HG03558 (cell line): ENCODE data around the gene NUPR2.
"Not testable (repeated sequence)": the region's sequence is repeated elsewhere in the genome, so short reads cannot be mapped to it uniquely, and the experiment has no call there.

Experiments
- ATAC-seq: cut with Tn5 transposase; IDR thresholded peaks from one replicate; pipeline ENCODE4 v1.9.1; 2021; ENCODE audit warnings: moderate number of reproducible peaks; ENCODE audit not compliant: unreplicated experiment; ENCODE audit errors: extremely low read depth

Gene NUPR2, protein sequence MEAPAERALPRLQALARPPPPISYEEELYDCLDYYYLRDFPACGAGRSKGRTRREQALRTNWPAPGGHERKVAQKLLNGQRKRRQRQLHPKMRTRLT

DNA sequence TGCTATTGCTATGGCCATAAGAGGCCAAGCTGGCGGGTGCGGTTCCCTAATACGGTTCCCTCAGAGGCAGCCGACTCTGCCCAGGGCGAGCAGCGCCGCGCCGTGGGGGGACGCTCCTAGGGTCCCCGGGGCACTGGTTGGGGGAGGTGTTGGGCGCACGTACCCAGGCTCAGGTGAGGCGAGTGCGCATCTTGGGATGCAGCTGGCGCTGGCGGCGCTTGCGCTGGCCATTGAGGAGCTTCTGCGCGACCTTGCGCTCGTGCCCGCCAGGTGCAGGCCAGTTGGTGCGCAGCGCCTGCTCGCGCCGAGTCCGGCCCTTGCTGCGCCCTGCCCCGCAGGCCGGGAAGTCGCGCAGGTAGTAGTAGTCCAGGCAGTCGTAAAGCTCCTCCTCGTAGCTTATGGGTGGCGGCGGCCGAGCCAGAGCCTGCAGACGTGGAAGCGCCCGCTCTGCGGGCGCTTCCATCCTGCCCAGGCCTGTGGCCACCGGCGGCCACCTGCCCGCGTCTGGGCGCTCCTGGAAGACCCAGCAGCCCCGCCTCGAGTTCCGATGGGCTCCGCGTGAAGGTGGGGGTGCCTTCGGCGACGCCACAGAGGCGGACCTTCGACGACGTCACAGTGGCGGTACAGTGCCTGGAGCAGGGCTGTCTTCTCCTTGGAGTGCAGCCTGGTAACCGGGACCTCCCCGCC, at the start of gene NUPR2:
Gene NUPR2, minus strand, starts transcription at position 566 of the 687 bp plus-strand sequence. Its CDS starts 103 bp downstream, at position 463.
- no peak for ATAC-seq

DNA sequence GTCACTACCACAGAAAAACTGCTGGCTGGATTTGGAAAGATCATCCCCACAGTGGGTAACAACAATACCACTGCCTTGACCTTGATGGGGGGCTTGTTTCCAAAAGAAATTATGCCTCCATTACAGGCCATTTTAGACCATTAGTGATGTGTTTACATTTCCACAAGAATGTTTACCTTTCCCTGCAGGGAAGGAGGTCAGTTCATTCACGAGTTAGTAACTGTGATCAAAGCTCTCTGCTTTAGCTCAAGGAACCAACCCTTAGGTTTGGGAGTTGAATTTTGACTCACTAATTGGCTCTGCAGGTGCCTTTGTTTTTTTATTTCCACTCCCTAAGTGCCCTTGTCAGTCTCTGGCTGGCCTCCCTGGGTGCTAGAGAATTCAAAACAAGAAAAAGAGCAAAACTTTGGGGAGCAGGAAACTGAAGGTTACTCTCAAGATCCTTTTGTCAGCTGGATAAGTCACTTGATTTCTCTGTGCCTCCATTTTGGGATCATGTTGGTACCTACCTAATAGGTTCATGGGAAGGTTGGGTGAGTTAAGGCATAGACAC, 41.1 kb upstream of the NUPR2 start:
- ATAC-seq, result no peak

DNA sequence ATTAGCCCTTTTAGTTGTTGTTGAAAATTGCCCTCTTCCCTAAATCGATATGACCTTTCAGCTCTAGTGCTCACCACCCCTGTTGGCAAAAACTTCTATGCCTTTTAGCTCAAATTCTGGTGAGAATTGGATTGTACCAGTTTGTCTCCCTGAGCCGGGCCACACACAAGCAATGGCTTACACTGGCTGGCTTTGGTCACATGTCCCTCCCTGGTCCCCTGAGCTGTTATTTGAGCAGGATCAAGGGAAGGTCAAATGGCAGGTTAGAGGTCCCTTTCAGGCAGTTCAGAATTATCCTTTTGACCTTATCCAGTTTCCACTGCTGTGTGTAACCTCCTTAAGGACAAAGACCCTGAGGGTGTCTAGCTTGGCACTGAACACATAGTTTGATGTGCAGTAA, 14.8 kb upstream of the NUPR2 start:
- not testable (repeated sequence) for ATAC-seq

DNA sequence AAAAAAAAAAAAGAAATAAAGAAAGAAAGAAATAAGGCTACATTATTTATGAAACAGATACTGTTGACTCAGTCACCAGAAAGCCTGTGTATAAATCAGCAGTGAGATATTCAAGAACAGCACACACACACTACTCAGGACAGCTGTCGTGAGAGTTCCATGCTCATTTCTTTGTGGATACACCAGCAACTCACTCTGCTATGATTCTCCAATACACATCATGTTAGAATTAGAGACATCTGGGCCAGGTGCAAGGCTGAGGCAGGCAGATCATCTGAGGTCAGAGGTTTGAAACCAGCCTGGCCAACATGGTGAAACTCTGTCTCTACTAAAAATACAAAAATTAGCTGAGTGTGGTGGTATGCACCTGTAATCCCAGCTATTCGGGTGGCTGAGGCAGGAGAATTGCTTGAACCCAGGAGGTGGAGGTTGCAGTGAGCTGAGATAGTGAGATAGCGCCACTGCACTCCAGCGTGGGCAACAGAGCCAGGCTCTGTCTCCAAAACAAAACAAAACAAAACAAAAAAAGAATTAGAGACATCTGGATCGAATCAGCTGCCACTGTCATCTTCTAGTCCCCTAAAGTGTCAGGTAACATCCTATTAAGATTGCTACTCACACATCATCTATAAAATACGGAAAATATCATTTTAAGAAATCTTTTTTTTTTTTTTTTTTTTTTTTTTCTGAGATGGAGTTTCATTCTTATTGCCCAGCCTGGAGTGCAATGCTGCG, 11.2 kb upstream of the NUPR2 start:
- ATAC-seq, result no peak

DNA sequence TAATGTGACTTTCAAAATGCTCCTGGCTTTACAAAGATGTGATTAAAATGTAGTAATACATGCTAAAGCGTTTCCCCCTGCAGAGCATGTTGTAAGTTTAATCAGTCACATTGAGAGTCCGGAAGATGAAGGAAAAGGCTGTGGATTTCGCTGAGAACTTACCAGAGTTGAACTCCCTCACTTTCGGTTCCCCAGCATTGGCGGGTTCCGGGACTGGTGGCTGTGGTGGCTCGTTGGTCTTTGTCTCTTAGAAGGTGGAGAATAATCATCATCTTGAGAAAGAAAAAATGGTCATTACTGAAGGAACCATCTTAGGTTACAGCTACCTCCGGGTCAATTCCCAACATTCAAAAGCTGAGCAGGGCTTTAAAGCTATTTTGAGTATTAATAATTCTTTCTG, 9.6 kb upstream of the NUPR2 start:
- no peak for ATAC-seq

DNA sequence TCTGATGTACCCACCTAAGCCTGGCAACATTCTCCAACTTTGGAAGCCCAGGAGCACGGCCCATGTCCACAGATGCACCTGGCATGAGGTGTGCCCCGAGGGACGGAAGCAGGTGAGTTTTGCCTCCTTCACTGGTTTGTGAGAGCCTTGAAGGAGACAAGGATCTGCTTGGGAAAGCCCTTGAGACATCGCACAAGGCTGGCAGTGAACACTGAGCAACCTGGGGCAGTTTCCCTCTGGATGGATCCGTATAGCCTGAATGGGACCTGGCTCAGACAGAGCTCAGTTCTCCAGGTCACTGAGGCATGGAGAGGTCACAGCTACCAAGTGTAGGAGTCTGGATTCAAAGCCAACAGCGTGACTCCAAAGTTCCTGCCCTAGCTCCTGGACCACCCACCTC, 8.8 kb upstream of the NUPR2 start:
- ATAC-seq, result no peak

DNA sequence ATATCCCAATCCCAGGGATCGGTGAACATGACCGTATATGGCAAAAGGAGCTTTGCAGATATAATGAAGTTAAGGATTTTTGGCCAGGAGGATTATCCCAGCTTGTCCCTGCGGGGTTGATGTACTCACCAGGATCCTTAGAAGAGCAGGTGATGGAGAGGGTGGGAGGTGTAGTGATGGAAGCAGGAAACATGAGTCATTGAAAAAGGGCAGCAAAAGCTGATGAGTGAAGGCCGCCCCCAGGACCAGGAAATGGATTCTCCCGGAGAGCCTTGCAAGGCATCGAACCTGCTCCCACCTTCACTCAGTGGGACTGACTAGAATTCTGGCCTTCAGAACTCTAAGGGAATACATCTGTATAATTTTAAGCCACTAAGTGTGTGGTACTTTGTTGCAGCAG, 5.2 kb upstream of the NUPR2 start:
- ATAC-seq, result no peak

DNA sequence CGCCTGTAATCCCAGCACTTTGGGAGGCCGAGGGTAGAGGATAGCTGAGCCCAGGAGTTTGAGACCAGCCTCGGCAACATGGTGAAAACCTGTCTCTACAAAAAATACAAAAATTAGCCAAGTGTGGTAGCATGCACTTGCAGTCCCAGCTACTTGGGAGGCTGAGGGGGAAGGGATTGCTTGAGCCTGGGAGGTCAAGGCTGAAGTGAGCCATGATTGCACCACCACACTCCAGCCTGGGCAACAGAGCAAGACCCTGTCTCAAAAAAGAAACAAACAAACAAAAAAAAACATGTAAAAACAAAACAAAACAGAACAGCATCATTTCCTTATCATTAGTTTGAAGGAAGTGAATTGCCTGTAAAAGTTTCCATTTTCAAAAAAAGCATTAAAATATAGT, 4.0 kb downstream of the NUPR2 start:
- ATAC-seq, result not testable (repeated sequence)

DNA sequence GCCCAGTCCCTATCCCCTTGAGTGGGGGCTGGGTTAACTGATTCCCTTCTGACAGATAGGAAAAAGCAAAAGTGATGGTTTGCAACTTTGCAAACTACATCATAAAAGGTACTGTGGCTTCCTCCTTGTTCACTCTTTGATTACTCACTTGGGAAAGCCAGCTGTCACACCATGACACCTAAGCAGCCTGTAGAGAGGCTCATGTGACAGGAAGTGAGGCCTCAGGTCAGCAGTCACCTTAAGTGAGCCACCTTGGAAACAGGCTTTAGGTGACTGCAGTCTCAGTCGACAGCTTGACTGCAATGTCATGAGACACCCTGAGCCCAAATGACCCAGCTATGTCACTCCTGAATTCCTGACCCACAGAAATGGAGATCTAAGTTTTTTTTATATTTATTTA, 5.6 kb downstream of the NUPR2 start:
- ATAC-seq, result no peak

DNA sequence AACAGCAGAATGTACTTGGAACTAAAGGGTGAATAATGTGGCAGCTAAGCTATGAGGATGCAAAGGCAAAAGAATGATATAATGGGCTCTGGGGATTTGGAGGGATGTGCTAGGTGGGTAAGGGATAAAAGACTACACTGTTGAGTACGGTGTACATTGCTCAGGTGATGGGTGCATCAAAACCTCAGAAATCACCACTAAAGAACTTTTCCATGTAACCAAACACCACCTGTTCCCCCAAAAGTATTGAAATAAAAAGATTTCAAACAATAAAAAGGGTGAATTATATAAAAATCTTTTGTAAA, 8.3 kb downstream of the NUPR2 start:
- no peak for ATAC-seq

DNA sequence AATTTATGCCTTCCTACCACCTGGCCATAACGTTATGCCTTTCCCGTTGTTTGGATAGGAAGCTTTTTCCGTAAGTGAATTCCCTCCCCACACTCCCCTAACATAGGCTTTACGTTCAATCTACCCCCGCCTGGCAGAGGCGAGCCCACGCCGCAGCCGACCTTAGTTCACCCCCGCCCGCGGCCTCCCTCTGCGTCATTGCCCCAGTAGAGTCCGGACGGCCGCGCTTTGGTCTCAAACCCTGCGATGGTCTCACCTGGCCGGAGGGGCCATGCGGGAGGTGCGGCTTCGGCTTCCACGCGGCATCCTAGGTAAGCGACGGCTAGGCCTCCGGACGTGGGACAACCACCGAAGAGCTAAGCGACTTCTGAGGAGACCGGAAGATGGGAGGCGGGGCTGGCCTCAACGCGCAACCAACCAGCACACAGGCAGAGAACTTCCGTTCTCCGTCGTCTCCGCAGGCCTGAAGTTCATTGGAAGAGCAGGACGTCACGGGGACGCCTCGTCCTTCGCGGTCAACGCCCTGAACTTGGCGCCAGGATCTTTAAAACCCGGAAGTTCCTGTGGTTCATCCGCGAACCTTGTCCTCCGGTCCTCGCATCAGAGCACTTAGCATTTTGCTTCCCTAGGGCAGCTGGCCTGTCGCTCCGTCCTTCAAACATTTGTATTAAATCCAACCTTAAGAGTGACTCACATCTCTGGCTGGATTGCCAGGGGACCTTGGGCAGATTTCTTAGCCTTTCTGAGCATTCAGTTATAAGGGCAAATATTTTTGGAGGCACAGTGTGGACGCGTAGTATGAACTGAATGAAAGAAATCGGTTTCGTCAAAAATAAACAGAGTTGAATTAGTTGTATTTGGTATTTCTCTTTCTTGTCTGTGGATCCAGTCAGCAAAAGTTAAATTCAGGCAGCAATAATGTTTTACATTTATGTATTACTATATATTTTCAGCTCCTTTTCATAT, 9.8 kb downstream of the NUPR2 start, which contains the start of gene CHCHD2:
Gene CHCHD2, minus strand, starts transcription at position 369 of the 966 bp plus-strand sequence. Its CDS starts 63 bp downstream, at position 306.
- ATAC-seq, result peak; percentile 99

DNA sequence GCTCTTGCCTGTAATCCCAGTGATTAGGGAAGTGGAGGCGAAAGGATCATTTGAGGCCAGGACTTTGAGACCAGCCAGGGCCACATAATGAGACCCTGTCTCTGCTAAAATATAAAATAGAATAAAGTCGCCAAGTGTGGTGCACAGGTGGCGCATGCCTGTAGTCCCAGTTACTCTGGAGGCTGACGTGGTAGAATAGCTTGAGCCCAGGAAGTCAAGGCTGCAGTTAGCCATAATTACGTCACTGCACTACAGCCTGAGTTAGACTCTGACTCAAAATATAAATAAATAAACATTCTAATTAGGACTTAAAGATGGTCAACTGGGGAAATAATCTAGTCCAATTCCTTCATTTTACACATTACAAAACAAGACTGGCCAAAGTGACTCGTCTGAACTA, 10.7 kb downstream of the NUPR2 start:
- ATAC-seq, result no peak

DNA sequence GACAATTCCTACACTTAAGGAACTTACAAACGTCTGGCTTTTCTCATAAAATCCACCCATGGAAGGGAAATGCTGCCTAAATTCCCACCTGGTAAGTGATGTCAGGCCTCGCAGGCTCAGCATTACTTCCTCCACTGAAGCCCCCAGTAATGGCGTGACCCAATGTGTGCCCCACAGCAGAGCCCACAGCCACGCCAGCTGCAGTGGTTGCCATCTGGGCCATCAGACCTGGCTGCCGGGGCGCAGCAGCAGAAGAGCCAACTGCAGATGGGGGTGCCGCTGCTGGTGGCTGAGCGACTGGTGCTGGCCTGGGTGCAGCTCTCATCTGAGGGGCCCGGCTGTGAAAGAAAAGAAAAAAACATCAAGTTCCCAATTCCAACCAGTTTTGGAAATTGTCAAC, 12.1 kb downstream of the NUPR2 start:
- ATAC-seq, result not testable (repeated sequence)

DNA sequence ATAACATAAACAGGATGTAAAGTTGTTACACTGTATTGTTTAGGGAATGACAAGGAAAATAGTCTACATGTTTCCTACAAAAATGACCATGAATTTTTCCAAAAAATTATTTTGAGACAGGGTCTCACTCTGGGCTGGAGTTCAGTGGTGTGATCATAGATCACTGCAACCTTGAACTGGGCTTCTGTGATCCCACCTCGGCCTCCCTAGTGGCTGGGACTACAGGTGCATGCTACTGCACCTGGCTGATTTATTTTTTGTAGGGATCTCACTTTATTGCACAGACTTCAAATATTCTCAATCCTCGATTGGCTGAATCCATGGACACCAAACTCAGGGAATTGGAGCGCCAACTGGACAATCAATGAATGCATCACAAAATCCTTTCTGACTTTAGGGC, 16.6 kb downstream of the NUPR2 start:
- no peak for ATAC-seq

DNA sequence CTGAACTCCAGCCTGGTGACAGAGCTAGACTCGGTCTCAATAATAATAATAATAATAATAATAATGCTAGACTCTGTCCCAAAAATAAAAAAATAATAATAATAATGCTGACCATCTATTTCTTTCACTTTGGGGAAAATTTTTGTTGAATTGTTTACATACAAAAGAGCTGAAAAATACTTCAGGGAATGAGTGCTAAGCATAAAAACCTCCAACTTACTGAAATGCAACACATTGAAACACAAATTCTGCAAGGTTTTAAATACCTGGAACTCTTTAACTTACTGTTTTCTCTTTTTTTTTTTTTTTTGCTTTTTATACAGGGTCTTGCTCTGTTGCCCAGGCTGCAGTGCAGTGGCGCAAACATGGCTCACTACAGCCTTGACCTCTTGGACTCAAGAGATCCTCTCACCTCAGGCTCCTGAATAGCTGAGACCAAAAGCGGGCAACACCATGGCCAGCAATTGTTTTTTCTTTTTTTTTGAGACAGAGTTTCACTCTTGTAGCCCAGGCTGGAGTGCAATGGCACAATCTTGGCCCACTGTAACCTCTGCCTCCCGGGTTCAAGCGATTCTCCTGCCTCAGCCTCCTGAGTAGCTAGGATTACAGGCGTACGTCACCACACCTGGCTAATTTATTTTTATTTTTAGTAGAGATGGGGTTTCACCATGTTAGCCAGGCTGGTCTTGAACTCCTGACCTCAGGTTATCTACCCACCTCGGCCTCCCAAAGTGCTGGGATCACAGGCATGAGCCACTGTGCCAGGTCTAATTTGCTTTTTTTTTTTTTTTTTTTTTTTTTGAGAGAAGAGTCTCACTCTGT, 17.8 kb downstream of the NUPR2 start:
- ATAC-seq, result not testable (repeated sequence)

DNA sequence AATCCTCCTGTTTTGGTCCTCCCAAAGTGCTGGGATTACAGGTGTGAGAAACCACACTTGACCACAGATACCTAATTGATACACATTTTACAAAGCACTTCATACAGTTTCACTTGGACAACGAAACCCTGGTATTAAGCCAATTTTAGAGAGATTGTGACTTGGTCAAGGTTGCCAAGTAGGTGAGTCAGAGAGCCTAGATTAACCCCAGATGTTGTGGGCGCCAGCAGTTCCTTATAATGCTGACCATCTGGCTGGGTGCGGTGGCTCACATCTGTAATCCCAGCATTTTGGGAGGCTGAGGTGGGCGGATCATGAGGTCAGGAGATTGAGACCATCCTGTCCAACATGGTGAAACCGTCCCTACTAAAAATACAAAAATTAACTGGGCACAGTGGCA, 18.5 kb downstream of the NUPR2 start:
- ATAC-seq, result no peak

DNA sequence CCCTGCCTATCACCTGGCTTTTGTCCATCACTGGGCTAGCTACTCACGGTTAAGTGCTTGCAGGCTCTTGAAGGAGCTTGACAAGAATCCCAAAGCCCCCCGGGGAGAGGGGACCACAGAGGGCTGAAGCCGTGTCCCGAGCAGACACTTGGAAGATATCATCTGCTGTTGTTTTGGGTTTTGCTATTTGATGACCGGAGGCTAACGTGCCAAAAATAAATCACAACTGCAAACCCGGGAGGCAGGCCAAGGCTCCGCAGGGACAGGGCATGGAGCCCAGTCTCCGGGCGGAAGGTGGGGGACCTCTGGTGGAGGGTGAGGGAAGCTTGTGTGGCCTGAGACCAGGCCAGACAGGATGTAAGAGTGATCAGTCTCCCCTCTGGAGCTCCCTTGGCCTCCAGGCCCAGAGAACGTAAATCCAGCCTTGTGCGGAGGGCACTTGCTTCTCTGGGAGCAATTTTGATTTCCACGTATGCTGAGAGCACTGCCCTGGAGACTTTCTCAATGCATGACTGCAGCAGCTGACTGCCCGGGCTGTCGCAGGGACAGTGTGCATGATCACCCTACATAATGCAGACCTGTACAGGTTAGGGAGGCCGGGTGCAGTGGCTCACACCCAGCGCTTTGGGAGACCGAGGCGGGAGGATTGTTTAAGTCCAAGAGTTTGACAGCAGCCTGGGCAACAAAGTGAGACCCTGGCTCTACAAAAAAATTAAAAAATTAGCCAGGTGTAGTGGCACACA, 23.3 kb downstream of the NUPR2 start, which contains the start of gene PHKG1:
Gene PHKG1, minus strand, starts transcription at position 164 of the 743 bp plus-strand sequence. CDS start 4,011 bp downstream, outside the sequence.
- ATAC-seq, result no peak

DNA sequence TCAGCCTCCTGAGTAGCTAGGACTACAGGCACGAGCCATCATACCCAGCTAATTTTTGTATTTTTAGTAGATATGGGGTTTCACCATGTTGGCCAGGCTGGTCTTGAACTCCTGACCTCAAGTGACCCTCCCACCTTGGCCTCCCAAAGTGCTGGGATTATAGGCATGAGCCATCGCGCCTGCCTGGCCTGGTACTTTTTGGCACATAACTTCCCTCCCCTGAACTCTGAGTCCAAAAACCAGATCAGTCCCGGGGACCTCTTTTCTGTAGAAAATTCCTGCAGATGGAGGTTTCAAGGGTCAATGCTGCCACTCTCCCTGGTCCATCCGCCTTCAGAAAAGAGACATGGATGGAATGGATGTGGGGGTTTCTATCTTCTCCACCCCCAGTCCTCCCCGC, 23.8 kb downstream of the NUPR2 start:
- ATAC-seq, result not testable (repeated sequence)

DNA sequence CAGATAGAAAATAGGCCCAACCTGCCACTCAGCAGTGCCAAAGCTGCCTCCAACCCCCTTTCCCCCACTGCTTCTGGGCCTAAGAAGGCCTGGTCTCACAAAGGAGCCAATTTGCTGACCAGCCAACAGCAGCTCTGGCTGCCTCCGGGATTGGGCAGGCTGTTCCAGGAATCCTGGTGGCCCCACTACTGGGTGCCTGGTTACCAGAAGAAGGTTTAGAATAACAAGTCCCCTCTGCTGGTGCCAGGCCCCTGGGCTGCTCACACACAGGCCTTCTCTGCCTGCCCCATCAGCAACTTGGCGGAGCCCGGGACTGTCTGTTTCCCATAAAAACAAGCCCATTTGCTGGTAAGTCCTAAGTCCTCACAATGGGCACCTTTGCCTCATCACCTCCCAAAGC, 24.6 kb downstream of the NUPR2 start:
- no peak for ATAC-seq
